Panc1 (cell line): ENCODE data around the gene ATP2B2.

Experiments
- POLR2AphosphoS5 ChIP-seq: IDR thresholded peaks from 2 replicates; pipeline ENCODE4 v1.6.1; 2012; ENCODE audit warnings: mild to moderate bottlenecking, low read depth, low read length, moderate library complexity
- SIN3A ChIP-seq: IDR thresholded peaks from 2 replicates; pipeline ENCODE4 v1.6.1; 2012; ENCODE audit warnings: low read depth, mild to moderate bottlenecking, low read length, moderate library complexity, borderline replicate concordance; ENCODE audit not compliant: insufficient read depth
- TF ChIP-seq, protein P1 (sequence below): fragments of 450-650 bp; IDR thresholded peaks from 2 replicates; pipeline ENCODE4 v1.5.1; 2017; ENCODE audit warnings: mild to moderate bottlenecking
- TF ChIP-seq, protein P2 (sequence below), 2 experiments: IDR thresholded peaks; 2 replicates each; pipeline ENCODE4 v1.6.1; 2011 to 2012; ENCODE audit warnings: low read depth in 2 of 2, control low read depth in 1 of 2, low read length in 1 of 2, mild to moderate bottlenecking in 1 of 2, moderate library complexity in 1 of 2; ENCODE audit not compliant: insufficient read depth in 1 of 2

DNA sequence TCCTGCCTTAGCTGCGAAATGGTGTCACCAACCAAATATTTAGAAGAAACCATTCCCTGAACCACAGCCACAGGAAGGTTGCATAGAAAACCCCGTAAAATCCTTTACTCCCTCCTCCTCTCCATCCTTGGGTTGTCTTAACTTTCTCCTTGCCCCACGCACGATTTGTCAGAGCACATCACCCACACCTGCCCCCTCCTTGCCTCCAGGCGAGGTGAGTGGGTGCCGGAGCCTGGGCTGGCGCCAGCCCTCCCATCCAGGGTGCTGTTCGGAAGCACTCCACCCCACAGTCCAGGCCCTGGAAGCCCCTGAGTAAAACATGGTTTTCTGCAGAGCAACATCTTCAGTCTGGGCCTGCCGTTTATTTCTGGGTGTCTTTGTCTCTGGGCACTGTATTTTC lies 216.3 kb downstream of the ATP2B2 start:
- TF ChIP-seq, protein P1, sequence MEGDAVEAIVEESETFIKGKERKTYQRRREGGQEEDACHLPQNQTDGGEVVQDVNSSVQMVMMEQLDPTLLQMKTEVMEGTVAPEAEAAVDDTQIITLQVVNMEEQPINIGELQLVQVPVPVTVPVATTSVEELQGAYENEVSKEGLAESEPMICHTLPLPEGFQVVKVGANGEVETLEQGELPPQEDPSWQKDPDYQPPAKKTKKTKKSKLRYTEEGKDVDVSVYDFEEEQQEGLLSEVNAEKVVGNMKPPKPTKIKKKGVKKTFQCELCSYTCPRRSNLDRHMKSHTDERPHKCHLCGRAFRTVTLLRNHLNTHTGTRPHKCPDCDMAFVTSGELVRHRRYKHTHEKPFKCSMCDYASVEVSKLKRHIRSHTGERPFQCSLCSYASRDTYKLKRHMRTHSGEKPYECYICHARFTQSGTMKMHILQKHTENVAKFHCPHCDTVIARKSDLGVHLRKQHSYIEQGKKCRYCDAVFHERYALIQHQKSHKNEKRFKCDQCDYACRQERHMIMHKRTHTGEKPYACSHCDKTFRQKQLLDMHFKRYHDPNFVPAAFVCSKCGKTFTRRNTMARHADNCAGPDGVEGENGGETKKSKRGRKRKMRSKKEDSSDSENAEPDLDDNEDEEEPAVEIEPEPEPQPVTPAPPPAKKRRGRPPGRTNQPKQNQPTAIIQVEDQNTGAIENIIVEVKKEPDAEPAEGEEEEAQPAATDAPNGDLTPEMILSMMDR = no peak
- no peak for TF ChIP-seq SIN3A
- no peak for TF ChIP-seq POLR2AphosphoS5
- TF ChIP-seq, protein P2, sequence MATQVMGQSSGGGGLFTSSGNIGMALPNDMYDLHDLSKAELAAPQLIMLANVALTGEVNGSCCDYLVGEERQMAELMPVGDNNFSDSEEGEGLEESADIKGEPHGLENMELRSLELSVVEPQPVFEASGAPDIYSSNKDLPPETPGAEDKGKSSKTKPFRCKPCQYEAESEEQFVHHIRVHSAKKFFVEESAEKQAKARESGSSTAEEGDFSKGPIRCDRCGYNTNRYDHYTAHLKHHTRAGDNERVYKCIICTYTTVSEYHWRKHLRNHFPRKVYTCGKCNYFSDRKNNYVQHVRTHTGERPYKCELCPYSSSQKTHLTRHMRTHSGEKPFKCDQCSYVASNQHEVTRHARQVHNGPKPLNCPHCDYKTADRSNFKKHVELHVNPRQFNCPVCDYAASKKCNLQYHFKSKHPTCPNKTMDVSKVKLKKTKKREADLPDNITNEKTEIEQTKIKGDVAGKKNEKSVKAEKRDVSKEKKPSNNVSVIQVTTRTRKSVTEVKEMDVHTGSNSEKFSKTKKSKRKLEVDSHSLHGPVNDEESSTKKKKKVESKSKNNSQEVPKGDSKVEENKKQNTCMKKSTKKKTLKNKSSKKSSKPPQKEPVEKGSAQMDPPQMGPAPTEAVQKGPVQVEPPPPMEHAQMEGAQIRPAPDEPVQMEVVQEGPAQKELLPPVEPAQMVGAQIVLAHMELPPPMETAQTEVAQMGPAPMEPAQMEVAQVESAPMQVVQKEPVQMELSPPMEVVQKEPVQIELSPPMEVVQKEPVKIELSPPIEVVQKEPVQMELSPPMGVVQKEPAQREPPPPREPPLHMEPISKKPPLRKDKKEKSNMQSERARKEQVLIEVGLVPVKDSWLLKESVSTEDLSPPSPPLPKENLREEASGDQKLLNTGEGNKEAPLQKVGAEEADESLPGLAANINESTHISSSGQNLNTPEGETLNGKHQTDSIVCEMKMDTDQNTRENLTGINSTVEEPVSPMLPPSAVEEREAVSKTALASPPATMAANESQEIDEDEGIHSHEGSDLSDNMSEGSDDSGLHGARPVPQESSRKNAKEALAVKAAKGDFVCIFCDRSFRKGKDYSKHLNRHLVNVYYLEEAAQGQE (IDR thresholded peaks at IDR 0.05; ENCODE audit: insufficient read depth in 1 of 2, low read depth in 2 of 2, low read length in 1 of 2) = no peak
